Measurements from ENCODE around the gene TAF4B. TPM values are rescaled to one million over a fixed set of nuclear protein-coding genes. Genes with fewer than 3 reads are reported as not detected.

The TAF4B gene
- total and polyA plus RNA-seq, 12 donors: 2.2 to 15.7 (median 5.6) TPM

DNA sequence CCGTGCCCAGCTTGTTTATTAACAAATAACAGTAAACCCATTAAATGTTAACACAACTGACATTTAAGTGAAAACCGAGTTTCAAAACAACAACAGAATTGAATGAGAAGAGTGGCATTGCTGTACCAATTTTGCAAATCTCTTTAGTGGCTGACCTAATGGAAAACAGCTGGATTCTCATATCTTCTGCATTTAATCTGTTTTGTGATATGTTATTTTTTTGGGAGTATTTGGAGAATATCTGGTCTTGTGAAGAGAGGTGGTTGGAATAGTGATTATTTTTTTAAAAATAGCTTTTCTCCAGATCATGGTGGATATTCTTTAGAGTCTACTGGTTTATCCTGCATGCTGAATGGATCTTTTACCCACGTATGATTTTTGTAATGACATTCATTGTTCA lies 51.1 kb downstream of the TAF4B start:
- Histone ChIP-seq H3K9me3 (replicated peaks in 1 of 3) (no peaks in the 10 kb centered on the region), H3K4me3 (no peak overlapping the region), H3K27me3 (no peaks in the 10 kb centered on the region), H3K36me3 (replicated peaks in 1 of 2) (no peaks in the 10 kb centered on the region), H3K27ac (no peak overlapping the region), H3K4me1 (replicated peaks in 1 of 2) (no peaks in the 10 kb centered on the region)
- intact Hi-C loops (cut with DNase I): no loop called here
- 89 to 95% (median 91%) methylated on average over 3 of the region's 3 CpGs for WGBS, 4 donors
- no peak for DNase-seq
- TF ChIP-seq POLR2A (IDR thresholded peaks at IDR 0.05) (no peak), CTCF (IDR thresholded peaks at IDR 0.05) (no peak)

- DNase-seq: no peak
- WGBS, 4 donors: 92 to 100% (median 95%) methylated on average over 1 of the region's 1 CpG
- Histone ChIP-seq H3K27me3 (no peaks in the 10 kb centered on the region), H3K4me3 (no peak overlapping the region), H3K9me3 (replicated peaks in 1 of 3) (no peaks in the 10 kb centered on the region), H3K36me3 (replicated peaks in 1 of 2) (no peaks in the 10 kb centered on the region), H3K27ac (no peak overlapping the region), H3K4me1 (replicated peaks in 1 of 2) (no peaks in the 10 kb centered on the region)
- intact Hi-C loops (cut with DNase I): no loop called here
- TF ChIP-seq POLR2A (IDR thresholded peaks at IDR 0.05) (no peak), CTCF (IDR thresholded peaks at IDR 0.05) (no peak)
Observed at GRCh38 chr18:26279428-26279827, 53.2 kb downstream of the TAF4B start.

DNA sequence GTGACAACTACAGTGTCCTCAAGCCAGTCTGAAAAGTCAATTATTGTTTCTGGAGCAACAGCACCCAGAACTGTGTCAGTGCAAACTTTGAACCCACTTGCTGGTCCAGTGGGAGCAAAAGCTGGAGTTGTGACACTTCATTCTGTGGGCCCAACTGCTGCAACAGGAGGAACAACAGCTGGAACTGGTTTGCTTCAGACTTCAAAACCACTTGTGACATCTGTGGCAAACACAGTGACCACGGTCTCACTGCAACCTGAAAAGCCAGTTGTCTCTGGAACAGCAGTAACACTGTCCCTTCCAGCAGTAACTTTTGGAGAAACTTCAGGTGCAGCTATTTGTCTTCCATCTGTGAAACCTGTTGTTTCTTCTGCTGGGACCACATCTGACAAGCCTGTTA lies 59.8 kb downstream of the TAF4B start:
- TF ChIP-seq POLR2A (IDR thresholded peaks at IDR 0.05) (no peak), CTCF (IDR thresholded peaks at IDR 0.05) (no peak)
- H3K4me1 ChIP-seq (replicated peaks in 1 of 2): no peaks in the 10 kb centered on the region
- H3K27me3 ChIP-seq: no peaks in the 10 kb centered on the region
- no peaks in the 10 kb centered on the region for H3K9me3 ChIP-seq (replicated peaks in 1 of 3)
- H3K36me3 ChIP-seq (replicated peaks in 1 of 2): no peaks in the 10 kb centered on the region
- 63 to 100% (median 91%) methylated on average over 1 of the region's 1 CpG for WGBS, 4 donors
- intact Hi-C loops (cut with DNase I): no loop called here
- DNase-seq: no peak
- H3K27ac ChIP-seq: no peak overlapping the region
- H3K4me3 ChIP-seq: no peak overlapping the region

DNA sequence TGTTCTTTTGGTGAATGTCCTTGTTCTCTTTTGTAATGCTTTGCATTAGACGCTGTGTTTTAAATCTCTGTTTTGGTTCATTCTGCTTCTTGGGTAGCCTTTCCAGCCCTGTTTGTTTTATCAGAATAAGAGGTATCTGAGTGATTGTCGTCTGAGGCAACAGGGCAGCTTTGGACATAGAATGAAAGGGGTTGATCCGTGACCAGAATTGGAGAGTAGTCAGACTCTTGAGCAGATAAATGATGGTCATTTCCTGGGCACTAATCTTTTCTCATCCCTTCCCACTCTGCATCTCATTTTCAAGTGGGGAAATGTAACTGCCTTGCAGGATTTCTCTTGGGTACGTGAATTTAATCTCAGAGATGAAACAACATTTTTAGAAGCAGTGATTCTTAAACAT lies 61.4 kb downstream of the TAF4B start:
- no peaks in the 10 kb centered on the region for H3K9me3 ChIP-seq (replicated peaks in 1 of 3)
- DNase-seq: no peak
- H3K36me3 ChIP-seq (replicated peaks in 1 of 2): no peaks in the 10 kb centered on the region
- intact Hi-C loops (cut with DNase I): no loop called here
- TF ChIP-seq POLR2A (IDR thresholded peaks at IDR 0.05) (no peak), CTCF (IDR thresholded peaks at IDR 0.05) (no peak)
- WGBS, 4 donors: 90 to 93% (median 92%) methylated on average over 4 of the region's 4 CpGs
- H3K27me3 ChIP-seq: no peaks in the 10 kb centered on the region
- H3K4me3 ChIP-seq: no peak overlapping the region
- H3K4me1 ChIP-seq (replicated peaks in 1 of 2): no peaks in the 10 kb centered on the region
- no peak overlapping the region for H3K27ac ChIP-seq
